Endothelial cell (in vitro differentiated cells): Measurements from ENCODE around the gene TUBB3. TPM values are rescaled to one million over a fixed set of nuclear protein-coding genes. Genes with fewer than 3 reads are reported as not detected.
A peak's percentile ranks its signal among the peaks of the same experiment; 100 is the strongest.

Experiments used
- DNase-seq: peaks from one replicate; pipeline ENCODE4 v3.0.0; 2021; ENCODE audit warnings: low spot score
- H3K27ac Mint-ChIP-seq: one replicate; pipeline ENCODE4 v1.8.0; 2021; ENCODE audit warnings: mixed read lengths, inconsistent platforms; ENCODE audit not compliant: unreplicated experiment
- H3K27me3 Mint-ChIP-seq: one replicate; pipeline ENCODE4 v1.8.0; 2021; ENCODE audit warnings: mild to moderate bottlenecking, moderate library complexity, mixed read lengths, inconsistent platforms; ENCODE audit not compliant: unreplicated experiment
- H3K36me3 Mint-ChIP-seq: one replicate; pipeline ENCODE4 v1.8.0; 2021; ENCODE audit warnings: mild to moderate bottlenecking, low read depth, mixed read lengths, inconsistent platforms; ENCODE audit not compliant: unreplicated experiment
- H3K4me1 Mint-ChIP-seq: one replicate; pipeline ENCODE4 v1.8.0; 2021; ENCODE audit warnings: mild to moderate bottlenecking, mixed read lengths, inconsistent platforms; ENCODE audit not compliant: unreplicated experiment
- H3K4me3 Mint-ChIP-seq: one replicate; pipeline ENCODE4 v1.8.0; 2021; ENCODE audit warnings: mild to moderate bottlenecking, mixed read lengths, inconsistent platforms; ENCODE audit not compliant: unreplicated experiment
- H3K9me3 Mint-ChIP-seq: one replicate; pipeline ENCODE4 v1.8.0; 2021; ENCODE audit warnings: mixed read lengths, inconsistent platforms; ENCODE audit not compliant: unreplicated experiment
- CTCF ChIP-seq: fragments of 200-600 bp; sonication (generic); IDR thresholded peaks from one replicate; pipeline ENCODE4 v1.5.0; 2021; ENCODE audit warnings: antibody characterized with exemption; ENCODE audit not compliant: unreplicated experiment
- total RNA-seq: library from RNA; stranded (reverse); fragmentation: NEBNext Ultra II Directional; extraction: Animal tissue kit (Norgen Biotek cat#: 25700); gene quantifications from one replicate; pipeline ENCODE4 v1.2.1, GENCODE V29; 2021; ENCODE audit not compliant: unreplicated experiment

Gene TUBB3
- total RNA-seq, 1 donor from 2014 or later = 95.7 TPM

DNA sequence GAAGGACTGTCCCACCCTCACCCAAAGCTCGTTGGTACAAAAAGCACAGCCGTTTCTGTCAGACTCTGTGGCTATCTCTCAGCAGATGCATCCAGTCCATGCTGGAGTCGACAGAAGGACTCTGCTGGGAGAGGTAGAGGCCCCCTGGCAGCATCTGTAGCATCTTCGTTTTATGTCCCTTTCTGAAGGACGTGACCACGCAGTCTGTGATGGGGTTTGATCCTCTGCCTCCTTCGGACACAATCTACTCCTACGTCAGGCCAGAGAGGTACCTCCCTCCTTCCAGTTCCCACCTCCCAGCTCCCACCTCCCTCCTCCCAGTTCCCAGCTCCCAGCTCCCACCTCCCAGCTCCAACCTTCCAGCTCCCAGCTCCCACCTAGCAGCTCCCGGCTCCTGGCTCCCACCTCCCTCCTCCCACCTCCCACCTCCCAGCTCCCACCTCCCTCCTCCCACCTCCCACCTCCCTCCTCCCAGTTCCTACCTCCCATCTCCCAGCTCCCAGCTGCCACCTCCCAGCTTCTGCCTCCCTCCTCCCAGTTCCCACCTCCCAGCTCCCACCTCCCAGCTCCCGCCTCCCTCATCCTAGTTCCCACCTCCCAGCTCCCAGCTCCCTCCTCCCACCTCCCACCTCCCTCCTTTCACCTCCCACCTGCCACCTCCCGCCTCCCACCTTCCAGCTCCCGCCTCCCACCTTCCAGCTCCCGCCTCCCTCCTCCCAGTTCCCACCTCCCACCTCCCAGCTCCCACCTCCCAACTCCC lies 15.9 kb upstream of the TUBB3 start:
- Mint-ChIP-seq H3K9me3 (no peaks in the 10 kb centered on the region), H3K27me3 (peaks cover 6% of the 10 kb centered on the region), H3K36me3 (peaks cover 26% of the 10 kb centered on the region), H3K4me1 (no peaks in the 10 kb centered on the region), H3K27ac (no peak overlapping the region), H3K4me3 (no peak overlapping the region)
- DNase-seq = no peak
- no peak for TF ChIP-seq CTCF

GRCh38 chr16:89908236-89908635 lies 14.9 kb upstream of the TUBB3 start:
- Mint-ChIP-seq H3K9me3 (no peaks in the 10 kb centered on the region), H3K4me3 (no peak overlapping the region), H3K36me3 (peaks cover 26% of the 10 kb centered on the region), H3K27me3 (peaks cover 6% of the 10 kb centered on the region), H3K4me1 (no peaks in the 10 kb centered on the region), H3K27ac (no peak overlapping the region)
- no peak for TF ChIP-seq CTCF
- no peak for DNase-seq

GRCh38 chr16:89909777-89910716 lies 13.1 kb upstream of the TUBB3 start:
- H3K27me3 Mint-ChIP-seq = peaks cover 12% of the 10 kb centered on the region
- no peaks in the 10 kb centered on the region for H3K9me3 Mint-ChIP-seq
- no peak overlapping the region for H3K4me3 Mint-ChIP-seq
- no peaks in the 10 kb centered on the region for H3K4me1 Mint-ChIP-seq
- H3K27ac Mint-ChIP-seq = no peak overlapping the region
- TF ChIP-seq CTCF = peak; percentile 86
- H3K36me3 Mint-ChIP-seq = peaks cover 33% of the 10 kb centered on the region
- DNase-seq = peak; percentile 83

DNA sequence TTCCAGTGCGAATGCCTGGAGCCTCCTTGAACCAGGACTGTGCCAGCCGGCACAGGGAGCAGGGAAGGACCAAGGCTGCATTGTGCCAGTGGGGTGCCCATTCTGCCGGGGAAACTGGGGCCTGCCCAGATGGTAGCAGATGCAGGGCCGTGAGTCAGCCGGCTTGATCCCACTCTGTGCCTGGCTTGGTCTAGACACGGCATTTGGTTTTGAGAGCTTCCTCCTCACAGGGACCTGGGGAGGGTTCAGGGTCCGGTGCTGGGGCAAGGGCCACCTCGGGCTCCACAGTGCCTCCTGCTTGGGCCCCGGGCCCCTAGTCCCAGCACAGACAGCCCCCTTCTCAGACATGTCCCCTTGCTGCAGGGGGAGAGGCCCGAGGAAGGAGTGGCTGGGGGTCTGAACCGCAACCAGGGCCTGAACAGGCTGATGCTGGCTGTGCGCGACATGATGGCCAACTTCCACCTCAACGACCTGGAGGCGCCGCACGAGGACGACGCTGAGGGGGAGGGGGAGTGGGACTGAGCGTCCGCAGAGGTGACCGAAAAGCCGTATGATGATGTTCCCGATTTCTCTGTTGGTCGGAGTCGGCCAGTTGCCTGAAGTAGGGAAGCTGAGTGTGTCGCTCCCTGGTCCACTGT lies 12.3 kb upstream of the TUBB3 start:
- no peak overlapping the region for H3K27ac Mint-ChIP-seq
- no peaks in the 10 kb centered on the region for H3K9me3 Mint-ChIP-seq

More for the DNA sequence above, 12.3 kb upstream of the TUBB3 start:
- DNase-seq = no peak
- no peak overlapping the region for H3K4me3 Mint-ChIP-seq
- no peak for TF ChIP-seq CTCF
- peaks cover 25% of the 10 kb centered on the region for H3K36me3 Mint-ChIP-seq
- no peaks in the 10 kb centered on the region for H3K4me1 Mint-ChIP-seq
- peaks cover 13% of the 10 kb centered on the region for H3K27me3 Mint-ChIP-seq
